Measurements from ENCODE around the gene SNX9.

The SNX9 gene

GRCh38 chr6:157989541-157990289 lies 166.7 kb downstream of the SNX9 start:
- ChIA-PET CTCF (interaction anchor here (1.1 kb wide), 1 partner anchor 59 kb away, joined by 3 read pairs; no protein-coding TSS in a partner anchor), POLR2A (interaction anchor here (1.6 kb wide), 1 partner anchor 13 kb away, joined by 4 read pairs; no protein-coding TSS in a partner anchor)
- no peak for DNase-seq (ENCODE audit: low read depth, low spot score)

GRCh38 chr6:157990321-157991066 lies 167.4 kb downstream of the SNX9 start:
- ChIA-PET POLR2A (interaction anchor here (0.7 to 1.6 kb wide), 2 partner anchors 13 kb away, joined by 3 to 4 read pairs; no protein-coding TSS in a partner anchor), CTCF (interaction anchor here (1.1 to 1.3 kb wide), 2 partner anchors 58 to 81 kb away, joined by 3 read pairs; no protein-coding TSS in a partner anchor)
- TF ChIP-seq CTCF (IDR thresholded peaks at IDR 0.05; ENCODE audit: insufficient read depth, low read length, missing control alignments), result no peak
- H3K4me3 ChIP-seq (ENCODE audit: low read depth, low read length), result no peak overlapping the region
- DNase-seq (ENCODE audit: low read depth, low spot score), result no peak

More at GRCh38 chr6:157989541-157990289, 166.7 kb downstream of the SNX9 start:
- no peak overlapping the region for H3K4me3 ChIP-seq (ENCODE audit: low read depth, low read length)
- TF ChIP-seq CTCF (IDR thresholded peaks at IDR 0.05; ENCODE audit: insufficient read depth, low read length, missing control alignments), result peak; percentile 4

- DNase-seq (ENCODE audit: low read depth, low spot score), result no peak
- CTCF ChIA-PET, result interaction anchor here (0.7 to 1.3 kb wide), 3 partner anchors 8 to 82 kb away, joined by 3 to 7 read pairs (median 3); no protein-coding TSS in a partner anchor
- POLR2A ChIA-PET, result interaction anchor here (0.7 kb wide), 1 partner anchor 12 kb away, joined by 3 read pairs; no protein-coding TSS in a partner anchor
- no peak overlapping the region for H3K4me3 ChIP-seq (ENCODE audit: low read depth, low read length)
- no peak for TF ChIP-seq CTCF (IDR thresholded peaks at IDR 0.05; ENCODE audit: insufficient read depth, low read length, missing control alignments)
These were observed 168.0 kb downstream of the SNX9 start for GRCh38 chr6:157991067-157991432.

DNA sequence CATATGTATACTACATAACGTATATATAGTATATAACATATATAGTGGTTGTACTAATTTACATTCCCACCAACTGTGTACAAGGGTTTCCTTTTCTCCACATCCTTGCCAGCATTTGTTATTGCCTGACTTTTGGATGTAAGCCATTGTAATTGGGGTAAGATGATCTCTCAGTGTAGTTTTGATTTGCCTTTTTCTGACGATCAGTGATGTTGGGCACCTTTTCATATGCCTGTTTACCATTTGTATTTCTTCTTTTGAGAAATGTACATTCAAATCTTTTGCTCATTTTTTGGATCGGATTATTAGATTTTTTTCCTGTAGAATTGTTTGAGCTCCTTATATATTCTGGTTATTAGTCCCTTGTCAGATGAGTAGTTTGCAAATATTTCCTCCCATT lies 170.0 kb downstream of the SNX9 start:
- H3K4me3 ChIP-seq (ENCODE audit: low read depth, low read length), result no peak overlapping the region
- no peak for TF ChIP-seq CTCF (IDR thresholded peaks at IDR 0.05; ENCODE audit: insufficient read depth, low read length, missing control alignments)
- CTCF ChIA-PET, result interaction anchor here (0.9 to 3.3 kb wide), 5 partner anchors 10 to 236 kb away, joined by 3 to 11 read pairs (median 3); no protein-coding TSS in a partner anchor
- DNase-seq (ENCODE audit: low read depth, low spot score), result no peak
- POLR2A ChIA-PET, result no interaction called here

DNA sequence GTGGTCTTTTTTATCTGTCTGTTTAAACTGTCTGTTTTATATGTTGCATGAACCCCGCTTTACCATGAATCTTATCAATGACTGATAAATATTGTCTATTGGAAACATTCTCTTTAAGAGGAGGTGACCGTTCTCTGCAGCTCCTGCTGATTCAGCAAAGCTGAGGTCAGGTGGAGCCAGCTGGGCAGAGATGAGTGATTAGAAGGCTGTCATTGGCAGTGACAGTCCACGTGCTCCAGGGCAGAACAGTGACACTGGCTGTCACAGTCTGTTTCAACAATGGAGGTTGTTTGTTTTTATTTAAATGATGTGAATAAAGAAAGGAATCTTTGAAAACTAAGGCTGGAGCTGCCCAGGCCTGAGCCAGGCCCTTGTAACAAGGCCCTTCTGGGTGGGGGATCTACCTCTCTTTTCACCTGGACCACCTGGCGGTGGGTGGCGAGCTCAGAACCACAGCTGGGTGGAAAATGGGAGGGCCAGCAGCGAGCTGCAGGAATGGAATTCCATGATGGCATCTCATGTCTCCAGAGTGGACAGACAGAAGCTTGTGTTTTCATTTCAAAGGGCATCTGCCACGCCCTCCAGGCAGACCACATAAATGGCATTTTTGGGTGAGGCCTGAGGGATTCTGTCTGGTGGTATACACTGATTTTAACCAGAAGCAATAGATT lies 171.2 kb downstream of the SNX9 start:
- no peak overlapping the region for H3K4me3 ChIP-seq (ENCODE audit: low read depth, low read length)
- CTCF ChIA-PET, result interaction anchor here (1.1 to 3.3 kb wide), 7 partner anchors 9 to 238 kb away, joined by 3 to 12 read pairs (median 6); partner anchors contain the start of gene SYNJ2
- no peak for DNase-seq (ENCODE audit: low read depth, low spot score)
- no peak for TF ChIP-seq CTCF (IDR thresholded peaks at IDR 0.05; ENCODE audit: insufficient read depth, low read length, missing control alignments)
- POLR2A ChIA-PET, result interaction anchor here (0.6 kb wide), 1 partner anchor 86 kb away, joined by 3 read pairs; no protein-coding TSS in a partner anchor

All from AG04449 (cell line).